ENCODE measurements around the gene TENM4.

TENM4 gene

DNA sequence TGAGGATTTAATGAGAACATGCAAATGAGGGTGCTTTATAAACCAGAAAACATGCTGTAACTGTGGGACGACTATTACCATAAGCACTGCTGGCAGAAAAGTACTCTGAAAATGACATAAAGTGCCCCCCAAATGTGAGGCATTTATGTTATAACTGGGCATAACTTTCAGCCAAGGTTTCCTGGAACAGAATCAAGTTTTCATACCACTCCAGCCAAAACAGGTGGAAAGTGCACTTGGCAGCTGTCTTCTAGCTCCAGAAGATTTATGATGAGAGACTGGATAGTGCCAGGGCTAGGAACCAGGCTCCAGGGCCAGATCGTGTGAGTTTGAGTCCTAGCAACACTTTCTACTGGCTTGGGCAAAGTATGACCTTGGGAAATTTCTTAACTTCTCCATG lies 339.2 kb downstream of the TENM4 start:
- Mint-ChIP-seq H3K9me3 (no peaks in the 10 kb centered on the region), H3K36me3 (no peaks in the 10 kb centered on the region), H3K27ac (no peak overlapping the region), H3K4me3 (no peak overlapping the region), H3K27me3 (peaks cover 5% of the 10 kb centered on the region), H3K4me1 (no peaks in the 10 kb centered on the region)

DNA sequence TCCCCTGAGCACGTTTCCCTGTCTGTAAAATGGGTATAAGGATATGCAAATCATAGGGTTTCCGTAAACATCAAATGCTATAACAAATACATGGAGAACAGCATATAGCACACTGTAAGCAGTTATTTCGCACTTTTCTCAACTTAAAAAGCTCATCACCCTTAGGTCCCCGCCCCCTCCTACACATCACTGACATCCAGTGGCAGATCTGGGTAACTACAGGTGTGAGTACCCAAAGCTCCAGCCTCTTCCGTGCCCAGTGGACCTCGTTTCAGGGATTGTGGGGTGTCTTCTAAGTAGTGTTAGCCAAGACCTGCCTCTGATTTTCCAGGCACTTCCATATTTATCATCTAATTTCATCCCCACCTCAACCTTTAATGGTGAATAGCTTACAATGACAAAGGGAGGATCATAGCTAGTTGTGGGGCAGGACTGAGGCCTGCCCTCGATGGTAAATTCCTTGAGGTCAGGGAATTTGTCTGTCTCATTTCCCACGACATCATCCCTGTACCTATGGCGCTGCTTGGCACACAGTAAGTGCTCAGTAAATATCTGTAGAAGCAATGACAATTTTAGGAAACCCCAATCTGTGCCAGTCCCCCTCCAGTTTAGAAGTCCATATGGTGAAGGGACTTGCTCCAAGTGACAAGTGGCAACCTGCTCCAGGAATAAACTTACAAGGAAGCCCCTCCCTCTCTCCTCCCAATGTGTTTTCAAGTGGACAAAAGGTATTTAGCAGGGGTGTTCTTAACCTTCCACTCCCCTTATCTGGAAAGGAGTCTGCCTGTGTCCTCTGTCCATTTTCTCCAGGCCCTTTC lies 340.5 kb downstream of the TENM4 start:
- Mint-ChIP-seq H3K36me3 (no peaks in the 10 kb centered on the region), H3K27me3 (peaks cover 5% of the 10 kb centered on the region), H3K9me3 (no peaks in the 10 kb centered on the region), H3K27ac (no peak overlapping the region), H3K4me3 (no peak overlapping the region), H3K4me1 (no peaks in the 10 kb centered on the region)

DNA sequence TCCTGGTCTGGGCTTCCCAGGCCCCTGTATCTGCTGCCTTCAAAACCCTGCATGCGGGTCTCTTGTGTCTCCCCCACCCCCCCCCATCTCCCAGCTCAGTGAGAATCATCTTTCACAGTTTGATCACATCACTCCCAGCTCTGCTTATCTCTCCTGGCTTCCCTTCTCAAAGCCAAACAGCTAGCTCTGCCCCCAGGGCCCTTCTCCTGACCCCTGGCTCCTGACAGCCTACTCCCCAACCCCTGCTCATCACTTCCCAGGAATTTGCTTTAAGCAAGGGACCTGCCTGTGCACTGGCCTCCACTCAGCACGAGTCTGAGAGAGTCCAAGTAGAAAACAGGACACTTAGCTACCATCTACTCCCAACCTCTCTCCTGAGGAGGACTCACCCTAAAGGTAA lies 342.7 kb downstream of the TENM4 start:
- Mint-ChIP-seq H3K36me3 (no peaks in the 10 kb centered on the region), H3K27me3 (peaks cover 2% of the 10 kb centered on the region), H3K4me1 (no peaks in the 10 kb centered on the region), H3K9me3 (no peaks in the 10 kb centered on the region), H3K4me3 (no peak overlapping the region), H3K27ac (no peak overlapping the region)

DNA sequence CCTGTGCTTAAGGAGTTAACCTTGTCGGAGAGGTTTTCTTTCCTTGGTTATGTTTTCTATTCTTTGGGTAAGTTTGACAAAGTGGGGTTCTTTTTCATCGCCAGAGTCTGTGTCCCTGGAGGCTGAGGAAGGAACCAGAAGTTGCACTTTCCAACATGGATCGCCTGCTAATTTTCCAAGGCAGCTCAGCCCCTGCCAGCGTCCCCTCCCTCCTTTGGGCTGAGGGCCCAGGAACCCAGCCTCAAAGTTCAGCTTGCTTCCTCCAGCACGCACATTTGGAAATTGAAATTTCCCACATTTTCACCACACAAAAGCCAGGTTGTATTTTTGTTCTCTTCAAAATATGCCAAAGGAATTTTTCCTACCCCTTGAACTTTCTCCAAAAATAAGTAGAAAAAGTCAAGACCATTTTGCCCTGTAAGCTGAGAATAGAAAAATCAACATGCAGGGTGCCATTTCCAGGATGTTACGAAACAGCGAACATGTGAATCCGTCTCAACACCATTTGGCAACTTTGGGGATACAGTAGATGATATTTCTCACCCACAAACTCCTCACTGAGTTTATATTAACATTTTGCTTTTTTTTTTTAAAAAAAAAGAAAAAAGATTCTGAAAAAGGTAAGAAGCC lies 343.5 kb downstream of the TENM4 start:
- H3K4me3 Mint-ChIP-seq = no peak overlapping the region
- no peaks in the 10 kb centered on the region for H3K9me3 Mint-ChIP-seq
- no peak overlapping the region for H3K27ac Mint-ChIP-seq
- no peaks in the 10 kb centered on the region for H3K4me1 Mint-ChIP-seq
- peaks cover 2% of the 10 kb centered on the region for H3K27me3 Mint-ChIP-seq
- no peaks in the 10 kb centered on the region for H3K36me3 Mint-ChIP-seq

DNA sequence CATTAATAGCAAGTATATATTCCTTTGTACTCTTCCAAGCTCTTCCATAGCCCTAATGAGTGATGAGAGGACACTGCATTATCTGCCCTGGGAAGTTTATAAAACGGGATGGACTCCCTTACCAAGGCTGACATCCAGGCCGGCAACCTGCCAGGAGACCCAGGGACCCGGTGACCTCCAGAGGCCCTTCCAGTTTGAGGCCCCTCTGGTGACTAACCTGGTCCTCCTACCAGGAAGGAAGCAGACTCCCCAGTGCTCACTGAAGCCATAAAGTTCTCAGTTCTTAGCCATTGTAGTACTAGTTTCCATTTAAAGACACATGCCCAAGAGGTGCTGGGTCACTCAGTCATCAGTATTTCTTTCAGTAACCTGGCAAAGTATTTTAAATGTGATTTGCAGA lies 345.4 kb downstream of the TENM4 start:
- Mint-ChIP-seq H3K27me3 (no peaks in the 10 kb centered on the region), H3K4me1 (no peaks in the 10 kb centered on the region), H3K27ac (no peak overlapping the region), H3K4me3 (no peak overlapping the region), H3K9me3 (no peaks in the 10 kb centered on the region), H3K36me3 (no peaks in the 10 kb centered on the region)

DNA sequence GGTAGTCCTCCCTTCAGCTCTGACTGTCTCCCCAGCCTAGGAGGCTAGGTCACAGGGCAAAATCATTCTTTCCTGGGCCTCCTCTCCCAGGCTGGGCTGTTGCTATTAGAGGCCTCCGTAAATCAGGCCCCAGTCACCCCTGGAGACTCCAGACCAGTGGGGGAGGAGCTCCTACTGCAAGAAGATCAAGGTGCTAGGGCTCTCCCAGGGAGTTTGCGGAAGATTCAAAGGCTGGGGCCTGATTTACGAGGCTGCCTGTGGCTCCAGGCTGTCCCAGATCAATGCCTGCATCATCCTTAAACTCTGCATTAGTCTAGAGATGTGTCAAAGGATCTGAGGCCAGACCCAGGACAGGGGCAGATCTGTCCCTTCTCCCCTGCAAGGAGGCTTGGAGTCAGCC lies 346.2 kb downstream of the TENM4 start:
- Mint-ChIP-seq H3K4me1 (no peaks in the 10 kb centered on the region), H3K27me3 (no peaks in the 10 kb centered on the region), H3K9me3 (no peaks in the 10 kb centered on the region), H3K36me3 (no peaks in the 10 kb centered on the region), H3K4me3 (no peak overlapping the region), H3K27ac (no peak overlapping the region)

DNA sequence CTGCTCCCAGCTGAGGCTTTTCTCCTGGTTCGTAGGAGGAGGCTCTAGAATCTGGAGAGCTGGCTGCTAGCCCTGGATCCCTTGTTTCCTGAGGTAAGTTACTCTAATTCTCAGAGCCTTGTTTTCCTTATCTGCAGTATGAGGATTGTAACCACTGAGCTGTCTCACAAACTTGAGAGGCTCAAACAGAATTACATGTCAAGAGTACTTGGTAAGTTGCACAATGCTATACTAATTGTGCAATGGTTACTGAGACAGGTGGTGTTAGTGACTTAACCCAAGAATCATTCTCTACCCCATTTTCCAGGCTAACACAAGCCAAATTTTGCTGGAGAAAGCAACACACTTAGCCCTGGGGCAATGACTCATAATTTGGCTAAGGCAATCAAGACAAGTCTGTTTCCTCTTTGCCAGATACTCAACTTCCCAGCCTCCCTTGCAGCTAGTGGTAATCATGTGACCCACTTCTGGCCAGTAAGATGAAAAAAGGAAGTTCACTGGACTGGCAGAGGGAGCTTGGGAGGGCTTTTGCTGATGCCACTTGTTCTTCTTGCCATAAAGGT lies 348.0 kb downstream of the TENM4 start:
- Mint-ChIP-seq H3K36me3 (no peaks in the 10 kb centered on the region), H3K4me1 (no peaks in the 10 kb centered on the region), H3K4me3 (no peak overlapping the region), H3K9me3 (no peaks in the 10 kb centered on the region), H3K27me3 (no peaks in the 10 kb centered on the region), H3K27ac (no peak overlapping the region)

DNA sequence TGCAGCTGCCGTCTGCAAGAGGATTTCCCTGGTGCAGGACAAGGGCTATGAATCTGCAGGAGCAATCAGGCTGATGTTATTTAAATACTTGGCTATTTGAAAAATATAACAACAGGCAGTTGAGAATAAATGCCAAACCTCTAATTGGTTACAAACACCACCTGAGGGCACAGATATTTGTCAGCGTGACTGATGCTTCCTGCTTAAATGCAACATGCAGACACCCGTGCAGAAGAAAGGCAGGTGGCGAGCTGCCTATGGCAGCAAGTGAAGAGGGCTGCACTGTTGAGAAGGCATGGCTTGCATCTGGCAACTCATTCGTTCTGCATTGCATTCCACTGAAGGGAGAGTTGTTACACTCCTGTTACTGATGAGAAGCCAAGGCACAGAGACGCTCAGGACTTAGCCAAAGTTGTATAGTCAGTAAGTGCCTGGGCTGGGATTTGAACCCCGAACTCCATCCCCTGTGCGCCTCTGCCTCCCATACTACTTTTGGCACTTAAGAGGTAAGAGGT lies 350.6 kb downstream of the TENM4 start:
- Mint-ChIP-seq H3K36me3 (no peaks in the 10 kb centered on the region), H3K4me3 (no peak overlapping the region), H3K9me3 (no peaks in the 10 kb centered on the region), H3K4me1 (no peaks in the 10 kb centered on the region), H3K27me3 (no peaks in the 10 kb centered on the region), H3K27ac (no peak overlapping the region)

DNA sequence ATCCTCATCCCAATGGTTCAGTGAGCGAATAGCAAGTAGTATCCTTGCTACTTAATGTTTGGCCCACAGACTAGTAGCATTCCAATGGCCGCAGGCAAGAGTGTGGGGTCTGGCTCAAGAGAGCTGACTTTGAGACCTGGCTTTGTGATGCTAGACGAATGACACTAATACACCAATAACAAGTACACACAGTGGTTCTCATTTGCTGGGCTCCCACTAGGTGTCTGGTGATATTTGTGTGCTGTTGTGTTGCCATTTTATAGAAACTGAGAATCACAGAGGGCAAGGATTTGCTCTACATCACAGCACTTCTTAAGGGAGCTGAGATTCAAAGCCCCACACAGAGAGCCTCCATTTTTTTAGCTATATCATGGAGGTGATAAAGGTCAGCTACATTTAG lies 351.2 kb downstream of the TENM4 start:
- H3K4me3 Mint-ChIP-seq = no peak overlapping the region
- H3K4me1 Mint-ChIP-seq = no peaks in the 10 kb centered on the region
- H3K27me3 Mint-ChIP-seq = no peaks in the 10 kb centered on the region
- no peaks in the 10 kb centered on the region for H3K36me3 Mint-ChIP-seq
- no peak overlapping the region for H3K27ac Mint-ChIP-seq
- H3K9me3 Mint-ChIP-seq = no peaks in the 10 kb centered on the region

DNA sequence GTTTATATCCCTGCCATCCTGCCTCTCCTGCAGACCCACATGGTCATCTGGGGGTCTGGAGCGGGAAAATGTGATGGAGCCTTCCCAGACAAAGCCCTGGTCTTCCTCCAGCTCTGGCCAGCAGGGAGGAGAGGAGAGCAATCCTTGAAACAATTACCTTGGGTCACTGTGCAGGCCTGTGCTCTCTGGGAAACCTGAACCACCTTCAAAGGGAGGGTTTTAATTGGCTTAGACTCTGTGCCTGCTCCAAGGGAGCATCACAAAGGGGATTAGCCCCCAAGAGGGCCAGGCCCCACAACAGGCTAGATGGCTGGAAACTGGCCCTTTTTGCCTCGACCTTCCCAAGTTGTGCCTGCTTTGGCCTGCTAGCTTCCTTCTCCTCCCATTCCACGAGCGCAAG lies 351.9 kb downstream of the TENM4 start:
- H3K9me3 Mint-ChIP-seq = no peaks in the 10 kb centered on the region
- H3K27me3 Mint-ChIP-seq = no peaks in the 10 kb centered on the region
- H3K27ac Mint-ChIP-seq = no peak overlapping the region
- no peak overlapping the region for H3K4me3 Mint-ChIP-seq
- no peaks in the 10 kb centered on the region for H3K4me1 Mint-ChIP-seq
- H3K36me3 Mint-ChIP-seq = no peaks in the 10 kb centered on the region

DNA sequence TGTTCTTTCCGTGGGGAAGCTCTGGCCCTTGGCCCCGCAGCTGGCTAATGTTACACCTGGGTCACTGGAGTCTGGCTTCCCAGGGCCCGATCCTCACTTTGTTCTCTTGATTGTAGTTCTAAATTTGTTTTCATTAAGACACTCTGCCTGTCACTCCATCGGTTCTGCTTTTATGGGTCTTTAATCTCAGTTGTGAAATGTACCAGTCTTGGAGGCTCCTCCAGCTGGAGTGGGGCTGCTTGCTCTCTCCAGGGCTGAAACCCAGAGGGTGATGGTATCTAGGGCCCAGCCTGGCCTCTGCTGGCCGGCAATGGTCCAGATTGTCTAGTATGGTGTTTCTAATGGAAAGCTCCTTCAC lies 352.9 kb downstream of the TENM4 start:
- Mint-ChIP-seq H3K27ac (no peak overlapping the region), H3K9me3 (no peaks in the 10 kb centered on the region), H3K4me1 (no peaks in the 10 kb centered on the region), H3K27me3 (no peaks in the 10 kb centered on the region), H3K36me3 (no peaks in the 10 kb centered on the region), H3K4me3 (no peak overlapping the region)

DNA sequence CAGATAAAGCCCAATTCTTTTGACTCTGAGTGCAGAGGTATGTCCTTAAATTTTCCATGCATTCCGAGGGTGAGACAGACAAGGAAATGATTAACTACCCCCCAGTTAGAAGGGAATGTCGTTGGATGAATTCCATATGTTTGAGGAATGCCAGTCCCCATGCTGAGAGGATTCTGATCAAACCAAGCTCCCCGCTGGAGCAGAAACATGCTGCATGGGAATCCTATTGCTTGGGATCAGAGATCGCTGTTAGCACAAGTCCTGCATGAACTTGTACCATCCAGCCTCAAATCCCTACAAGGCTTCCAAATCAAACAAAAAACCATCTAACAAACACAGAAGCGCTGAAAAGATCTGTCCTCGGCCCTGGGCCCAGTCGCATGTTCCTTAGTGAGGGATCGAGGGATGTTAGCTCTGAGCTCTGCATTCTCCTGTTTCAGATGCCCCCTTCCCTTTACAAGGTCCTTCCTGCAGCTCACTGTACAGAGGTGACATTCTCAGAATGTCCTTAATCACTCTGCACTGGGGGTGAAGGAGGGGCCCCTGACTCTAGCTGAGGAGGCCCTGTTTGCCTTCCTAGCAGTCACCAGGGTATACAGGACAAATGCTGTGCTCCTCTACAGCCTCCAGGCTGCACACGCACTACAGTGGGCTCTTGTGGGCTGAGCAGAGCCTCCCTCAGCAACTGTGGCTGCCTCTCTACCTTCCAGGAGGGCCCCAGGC lies 353.4 kb downstream of the TENM4 start:
- Mint-ChIP-seq H3K4me1 (no peaks in the 10 kb centered on the region), H3K27ac (no peak overlapping the region), H3K27me3 (no peaks in the 10 kb centered on the region), H3K9me3 (no peaks in the 10 kb centered on the region), H3K36me3 (no peaks in the 10 kb centered on the region), H3K4me3 (no peak overlapping the region)

DNA sequence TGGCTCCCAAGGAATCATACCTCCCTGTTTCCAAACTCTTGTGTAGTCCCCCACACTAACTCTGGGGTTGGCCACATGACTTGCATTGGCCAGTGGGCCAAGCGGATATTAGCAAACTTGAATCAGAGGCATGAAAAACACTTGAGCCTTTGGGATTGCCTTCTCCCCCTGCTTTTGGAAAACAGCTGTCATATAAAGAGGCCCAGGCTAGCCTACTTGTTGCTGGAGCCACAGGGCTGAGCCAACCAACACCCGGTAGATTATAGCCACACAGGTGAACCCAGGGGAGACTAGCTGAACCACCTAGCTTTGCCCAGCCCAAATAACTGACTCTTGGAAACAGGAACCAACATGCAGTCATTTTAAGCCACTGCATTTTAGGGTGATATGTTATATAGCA lies 354.8 kb downstream of the TENM4 start:
- Mint-ChIP-seq H3K4me1 (no peaks in the 10 kb centered on the region), H3K9me3 (no peaks in the 10 kb centered on the region)

DNA sequence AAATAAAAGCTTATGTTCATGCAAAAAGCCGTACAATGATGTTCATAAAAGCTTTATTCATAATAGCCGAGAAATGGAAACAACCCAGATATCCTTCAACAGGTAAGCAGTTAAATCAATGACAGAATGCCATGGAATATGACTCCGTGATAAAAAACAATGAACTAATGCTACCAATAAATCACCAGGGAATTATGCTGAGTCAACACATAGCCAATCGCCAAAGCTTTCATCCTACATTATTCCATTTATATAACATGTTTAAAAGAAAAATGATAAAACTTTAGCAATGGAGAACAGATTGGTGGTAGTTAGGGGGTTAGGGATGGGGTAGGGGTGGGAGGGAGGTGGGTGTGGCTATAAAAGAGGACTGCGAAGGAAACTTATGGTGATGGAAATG lies 356.4 kb downstream of the TENM4 start:
- H3K27ac Mint-ChIP-seq = no peak overlapping the region
- no peak overlapping the region for H3K4me3 Mint-ChIP-seq
- H3K4me1 Mint-ChIP-seq = no peaks in the 10 kb centered on the region
- no peaks in the 10 kb centered on the region for H3K9me3 Mint-ChIP-seq
- H3K36me3 Mint-ChIP-seq = no peaks in the 10 kb centered on the region
- no peaks in the 10 kb centered on the region for H3K27me3 Mint-ChIP-seq

More for the DNA sequence above, 354.8 kb downstream of the TENM4 start:
- H3K4me3 Mint-ChIP-seq = no peak overlapping the region
- H3K27me3 Mint-ChIP-seq = no peaks in the 10 kb centered on the region
- no peaks in the 10 kb centered on the region for H3K36me3 Mint-ChIP-seq
- H3K27ac Mint-ChIP-seq = no peak overlapping the region

DNA sequence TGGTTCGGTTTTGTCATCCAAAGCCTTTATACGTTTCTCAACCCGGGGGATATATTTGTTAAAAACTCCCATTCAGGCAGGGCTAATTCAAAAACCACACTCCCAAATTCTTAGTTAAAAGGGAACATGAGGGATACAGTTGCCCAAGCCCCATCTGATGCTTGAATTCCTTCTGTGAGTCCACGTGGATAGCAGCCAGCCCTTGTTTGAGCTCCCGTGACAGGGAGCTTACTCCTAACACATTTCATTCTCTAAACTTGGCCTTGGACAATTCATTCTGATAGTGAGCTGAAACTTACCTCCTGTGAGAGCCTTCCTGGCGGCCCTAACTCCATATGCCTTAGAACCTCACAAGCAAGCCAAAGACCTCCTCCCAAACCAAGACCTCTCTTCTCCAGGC lies 357.5 kb downstream of the TENM4 start:
- no peak overlapping the region for H3K4me3 Mint-ChIP-seq
- no peaks in the 10 kb centered on the region for H3K36me3 Mint-ChIP-seq
- no peak overlapping the region for H3K27ac Mint-ChIP-seq
- H3K4me1 Mint-ChIP-seq = no peaks in the 10 kb centered on the region
- no peaks in the 10 kb centered on the region for H3K27me3 Mint-ChIP-seq
- H3K9me3 Mint-ChIP-seq = no peaks in the 10 kb centered on the region

DNA sequence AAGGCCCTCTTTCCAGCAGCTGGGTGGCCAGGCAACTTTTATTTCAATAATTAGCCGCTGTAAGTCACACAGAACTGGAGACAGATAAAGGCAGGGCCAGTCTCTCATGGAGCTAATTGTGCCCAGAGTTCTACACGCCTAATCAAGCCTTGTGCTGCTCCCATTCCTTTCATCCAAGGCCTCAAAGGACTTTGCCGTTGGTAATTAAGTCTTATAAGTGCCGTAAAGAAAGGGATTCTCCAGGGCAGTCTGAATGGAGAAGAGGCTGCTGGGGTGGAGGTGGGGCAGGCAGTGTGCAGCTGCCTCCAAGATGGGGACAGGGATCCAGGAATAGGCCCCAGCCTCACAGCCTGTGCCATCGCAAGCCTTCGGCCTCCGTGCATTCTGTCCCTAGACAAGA lies 357.9 kb downstream of the TENM4 start:
- no peaks in the 10 kb centered on the region for H3K27me3 Mint-ChIP-seq
- H3K4me1 Mint-ChIP-seq = no peaks in the 10 kb centered on the region
- no peaks in the 10 kb centered on the region for H3K36me3 Mint-ChIP-seq
- no peaks in the 10 kb centered on the region for H3K9me3 Mint-ChIP-seq
- no peak overlapping the region for H3K4me3 Mint-ChIP-seq
- no peak overlapping the region for H3K27ac Mint-ChIP-seq
